HG03432 (cell line): ENCODE data around the gene CARM1.
"Not testable (repeated sequence)": the region's sequence is repeated elsewhere in the genome, so short reads cannot be mapped to it uniquely, and the experiment has no call there.

ENCODE experiments used
- ATAC-seq: cut with Tn5 transposase; IDR thresholded peaks from one replicate; pipeline ENCODE4 v1.9.1; 2021; ENCODE audit warnings: mild to moderate bottlenecking, moderate library complexity; ENCODE audit not compliant: unreplicated experiment

Gene CARM1

DNA sequence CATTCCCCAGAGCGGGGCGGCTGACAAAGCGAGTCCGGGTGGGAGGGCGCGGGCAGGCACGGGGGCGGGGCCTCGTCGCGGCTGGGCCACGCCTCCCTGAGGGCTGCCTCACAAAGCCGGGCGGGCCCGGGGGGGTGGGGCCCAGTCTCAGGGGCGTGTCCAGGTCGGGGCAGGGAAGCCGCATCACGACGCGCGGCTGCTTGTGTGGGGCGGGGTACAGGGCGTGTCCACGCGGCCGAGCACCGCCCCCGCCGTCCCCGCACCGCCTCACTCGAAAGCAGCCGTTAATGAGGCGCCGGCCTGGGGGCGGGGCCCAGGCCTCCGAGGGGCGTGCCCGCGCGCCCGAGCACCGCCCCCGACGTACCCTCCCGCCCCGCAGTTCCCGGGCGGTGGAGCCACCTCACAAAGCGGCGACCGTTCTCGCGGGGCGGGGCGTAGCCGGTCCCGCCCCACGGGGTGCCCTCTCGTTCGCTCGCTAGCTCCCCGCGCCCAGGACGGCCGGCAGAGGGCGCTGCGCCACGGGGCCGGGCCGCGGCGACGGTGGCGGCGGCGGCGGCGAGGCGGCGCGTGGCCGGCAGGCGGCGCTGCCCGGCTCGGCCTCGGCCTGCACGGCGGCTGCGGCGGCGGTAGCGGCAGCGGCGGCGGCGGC lies at the start of gene CARM1:
Gene CARM1, plus strand, starts transcription at position 599 of the 649 bp plus-strand sequence. CDS start 150 bp downstream, outside the sequence.
- ATAC-seq: peak; percentile 76

DNA sequence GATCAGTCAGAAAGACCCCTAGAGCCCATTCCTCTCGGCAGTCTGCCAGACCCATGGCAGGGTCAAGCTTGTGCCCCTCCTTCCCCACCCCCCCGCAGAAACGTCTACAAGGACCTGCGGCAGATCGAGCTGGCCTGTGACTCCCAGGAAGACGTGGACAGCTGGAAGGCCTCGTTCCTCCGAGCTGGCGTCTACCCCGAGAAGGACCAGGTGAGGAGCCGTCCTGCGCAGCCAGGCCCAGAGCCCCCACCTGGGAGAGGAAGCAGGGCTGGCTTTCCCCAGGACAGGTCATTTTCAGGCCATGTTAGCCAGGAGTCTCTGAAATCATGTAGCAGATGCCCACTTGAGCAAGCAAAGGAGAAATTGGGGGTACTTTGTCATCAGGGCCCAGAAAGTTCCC lies 47.7 kb upstream of the CARM1 start:
- ATAC-seq: no peak

DNA sequence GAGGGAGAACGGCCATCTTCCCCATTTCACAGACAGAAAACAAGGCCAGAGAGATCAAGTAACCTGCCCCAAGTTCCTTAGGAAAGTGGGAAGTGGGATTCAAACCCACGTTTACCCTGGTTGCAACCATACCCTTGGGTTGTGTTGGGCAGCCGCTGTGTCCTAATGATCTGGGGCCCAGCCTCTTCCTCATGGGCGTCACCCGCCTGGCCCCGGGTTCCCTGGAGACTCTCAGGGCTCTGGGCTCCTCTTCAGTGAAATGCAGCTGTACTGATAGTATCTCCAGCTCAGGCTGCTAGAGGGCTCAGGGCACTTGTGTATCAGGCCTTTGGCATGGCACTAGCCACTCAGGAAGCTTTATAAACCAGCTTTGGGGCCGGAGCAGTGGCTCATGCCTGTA lies 45.1 kb upstream of the CARM1 start:
- ATAC-seq: no peak

DNA sequence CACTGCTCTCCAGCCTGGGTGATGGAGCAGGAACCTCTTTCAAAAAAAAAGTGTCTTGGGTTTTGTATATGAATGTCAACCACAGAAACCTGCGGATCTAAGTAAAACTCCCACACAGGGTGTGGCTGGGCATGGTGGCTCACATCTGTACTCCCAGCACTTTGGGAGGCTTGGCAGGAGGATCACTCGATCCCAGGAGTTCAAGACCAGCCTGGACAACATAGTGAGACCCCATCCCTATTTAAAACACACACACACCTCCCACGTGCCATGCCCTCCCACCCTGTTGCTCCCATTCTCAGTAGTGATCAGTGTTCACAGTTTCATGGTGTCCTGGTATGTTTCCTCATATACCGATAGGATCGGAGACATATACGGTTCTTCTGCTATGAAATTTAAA lies 44.5 kb upstream of the CARM1 start:
- no peak for ATAC-seq

DNA sequence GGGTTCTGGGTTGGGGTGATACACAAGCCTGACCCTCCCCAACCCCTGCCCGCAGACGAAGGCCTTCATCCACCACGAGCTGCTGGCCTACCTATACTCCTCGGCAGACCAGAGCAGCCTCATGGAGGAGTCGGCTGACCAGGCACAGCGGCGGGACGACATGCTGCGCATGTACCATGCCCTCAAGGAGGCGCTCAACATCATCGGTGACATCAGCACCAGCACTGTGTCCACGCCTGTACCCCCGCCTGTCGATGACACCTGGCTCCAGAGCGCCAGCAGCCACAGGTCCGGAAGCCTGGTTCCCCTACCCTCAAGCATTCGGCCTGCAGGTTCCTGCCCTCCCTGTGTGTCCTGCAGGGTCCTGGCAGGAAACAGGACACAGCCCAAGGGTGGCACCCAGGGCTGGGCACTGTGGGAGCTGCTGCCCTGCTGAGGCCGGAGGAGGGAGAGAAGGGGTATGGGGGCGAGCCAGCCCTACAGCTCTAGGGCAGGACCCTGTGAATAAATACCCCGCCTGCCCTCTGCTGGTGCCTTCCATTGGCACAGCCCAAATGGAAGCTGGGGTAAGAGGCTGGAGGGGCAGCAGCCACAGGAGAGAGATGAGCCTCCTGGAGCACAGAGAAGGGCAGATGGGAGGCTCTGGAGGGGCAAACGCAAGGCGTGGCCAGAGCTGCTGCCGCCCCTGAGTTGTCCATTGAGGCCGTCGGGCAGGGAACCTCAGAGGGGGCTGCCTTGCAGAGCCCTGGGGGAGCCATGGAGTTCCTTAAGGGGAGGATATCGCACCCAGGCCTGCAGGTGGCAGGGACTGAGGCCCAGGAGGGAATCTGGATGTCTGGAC lies 42.2 kb upstream of the CARM1 start:
- ATAC-seq: no peak

DNA sequence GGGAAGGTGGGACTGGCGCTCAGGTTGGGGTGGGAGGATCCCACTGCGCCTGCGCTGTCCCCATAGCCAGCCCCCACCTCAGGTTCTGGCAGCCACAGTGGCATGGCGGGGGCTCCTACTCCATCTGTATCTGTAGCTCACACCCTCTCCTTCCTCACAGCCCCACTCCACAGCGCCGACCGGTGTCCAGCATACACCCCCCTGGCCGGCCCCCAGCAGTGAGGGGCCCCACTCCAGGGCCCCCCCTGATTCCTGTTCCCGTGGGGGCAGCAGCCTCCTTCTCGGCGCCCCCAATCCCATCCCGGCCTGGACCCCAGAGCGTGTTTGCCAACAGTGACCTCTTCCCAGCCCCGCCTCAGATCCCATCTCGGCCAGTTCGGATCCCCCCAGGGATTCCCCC lies 41.4 kb upstream of the CARM1 start:
- ATAC-seq: no peak

DNA sequence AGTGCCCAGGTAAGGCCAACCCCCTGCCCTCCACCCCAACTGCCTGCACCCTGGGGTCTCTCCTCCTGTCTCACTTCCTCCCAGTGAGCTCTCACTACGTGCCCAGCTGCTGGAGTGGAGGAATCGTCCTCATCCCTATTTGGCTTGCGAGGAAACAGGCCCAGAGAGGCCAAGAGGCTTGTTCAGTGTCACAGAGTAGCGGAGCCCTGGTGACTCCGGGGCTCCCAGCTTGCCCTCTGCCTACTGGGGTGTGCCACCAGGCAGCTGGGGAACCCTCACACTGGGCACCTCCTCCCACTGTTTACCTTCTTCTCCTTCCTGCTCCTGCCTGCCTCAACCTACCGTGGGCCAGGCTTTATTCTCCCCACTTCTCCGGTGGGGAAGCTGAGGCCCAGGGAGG lies 41.0 kb upstream of the CARM1 start:
- no peak for ATAC-seq

DNA sequence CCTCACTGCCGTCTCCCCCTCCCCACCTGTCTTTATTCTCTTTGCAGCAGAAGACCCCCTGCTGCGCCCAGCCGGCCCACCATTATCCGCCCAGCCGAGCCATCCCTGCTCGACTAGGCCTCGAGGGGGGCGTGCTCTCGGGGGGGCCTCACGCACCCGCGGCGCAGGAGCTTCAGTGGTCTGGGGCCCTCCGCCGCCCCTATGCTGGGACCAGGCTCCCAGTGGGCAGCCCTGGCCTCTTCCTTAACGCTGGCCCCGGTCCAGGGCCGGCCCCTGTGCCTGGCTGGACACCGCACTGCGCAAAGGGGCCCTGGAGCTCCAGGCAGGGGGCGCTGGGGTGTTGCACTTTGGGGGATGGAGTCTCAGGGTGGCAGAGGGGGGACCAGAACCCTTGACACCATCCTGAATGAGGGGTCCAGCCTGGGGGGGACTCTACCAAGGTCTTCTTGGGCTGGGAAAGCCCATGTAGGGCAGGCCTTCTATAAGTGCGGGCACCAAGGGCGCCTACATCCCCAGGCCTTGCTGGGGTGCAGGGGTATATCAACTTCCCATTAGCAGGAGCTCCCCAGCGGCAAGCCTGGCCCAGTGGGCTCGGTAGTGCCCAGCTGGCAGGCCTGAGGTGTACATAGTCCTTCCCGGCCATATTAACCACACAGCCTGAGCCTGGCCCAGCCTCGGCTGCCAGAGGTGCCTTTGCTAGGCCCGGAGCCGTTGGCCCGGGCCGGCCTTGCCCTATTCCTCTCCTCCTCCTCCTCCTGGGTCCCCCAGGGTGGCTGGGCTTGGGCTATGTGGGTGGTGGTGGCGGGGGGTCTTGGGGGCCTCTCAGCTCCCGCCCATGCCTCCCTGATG lies 40.2 kb upstream of the CARM1 start:
- ATAC-seq: no peak

DNA sequence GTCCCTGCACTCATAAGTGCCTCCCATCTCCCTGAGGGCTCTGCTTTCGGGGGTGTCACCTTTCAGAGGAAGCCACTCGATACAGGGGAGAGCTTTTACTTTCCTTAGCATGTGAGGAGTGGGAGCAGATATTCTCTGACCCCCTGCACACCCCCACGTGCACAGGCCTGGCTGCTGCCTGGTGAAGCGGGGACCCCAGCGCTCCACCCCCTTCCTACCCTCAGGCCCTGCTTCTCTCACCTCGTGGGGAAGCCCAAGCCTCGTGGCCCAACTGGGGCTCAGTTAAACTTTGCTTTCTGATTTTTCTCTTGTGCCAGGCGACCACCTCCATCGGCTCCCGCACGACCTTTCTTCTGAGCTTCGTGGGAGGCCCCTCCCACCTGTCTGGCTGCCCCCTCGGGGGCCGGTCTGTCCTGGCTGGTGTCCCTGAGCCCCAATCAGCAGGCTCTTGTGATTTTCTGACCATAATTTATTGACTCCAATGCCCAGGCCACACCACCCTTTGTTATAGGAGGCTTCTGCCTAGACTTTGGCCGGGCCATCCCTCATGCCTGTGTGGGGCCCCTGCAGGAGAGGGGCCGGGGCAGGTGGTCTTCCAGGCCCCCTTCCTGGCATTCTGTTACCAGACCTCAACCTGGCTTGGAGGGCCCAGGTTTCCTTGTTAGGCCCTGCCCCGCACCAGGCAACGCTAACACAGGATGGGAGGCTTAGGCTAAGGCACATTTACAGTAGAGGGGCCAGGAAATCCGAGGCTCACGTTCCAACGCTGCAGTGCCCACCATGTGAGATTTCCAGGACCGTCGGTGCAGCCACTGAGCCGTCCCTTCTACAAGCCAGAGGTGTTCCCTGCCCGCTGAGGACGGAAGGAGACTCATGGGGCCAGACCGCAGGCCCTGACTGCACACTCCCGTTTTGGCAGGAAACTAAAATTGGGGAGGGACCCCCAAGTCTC lies 39.1 kb upstream of the CARM1 start:
- no peak for ATAC-seq

DNA sequence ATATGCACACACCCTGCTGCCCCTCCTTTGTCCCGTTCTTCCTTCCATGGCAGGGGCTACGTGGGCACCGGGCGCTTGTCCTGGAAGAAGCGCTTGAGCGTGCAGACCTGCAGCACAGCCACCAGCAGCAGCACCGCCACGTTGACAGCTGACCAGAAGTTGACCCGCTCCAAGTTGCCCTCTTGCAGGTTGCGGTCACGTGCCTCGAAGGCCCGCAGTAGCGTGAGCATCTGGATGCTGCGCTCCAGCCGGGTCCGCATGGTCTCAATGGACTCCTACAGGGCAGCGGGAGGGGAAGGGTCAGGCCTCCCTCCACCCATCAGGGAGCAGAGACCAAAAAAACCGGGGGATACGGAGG lies 38.4 kb upstream of the CARM1 start:
- no peak for ATAC-seq

DNA sequence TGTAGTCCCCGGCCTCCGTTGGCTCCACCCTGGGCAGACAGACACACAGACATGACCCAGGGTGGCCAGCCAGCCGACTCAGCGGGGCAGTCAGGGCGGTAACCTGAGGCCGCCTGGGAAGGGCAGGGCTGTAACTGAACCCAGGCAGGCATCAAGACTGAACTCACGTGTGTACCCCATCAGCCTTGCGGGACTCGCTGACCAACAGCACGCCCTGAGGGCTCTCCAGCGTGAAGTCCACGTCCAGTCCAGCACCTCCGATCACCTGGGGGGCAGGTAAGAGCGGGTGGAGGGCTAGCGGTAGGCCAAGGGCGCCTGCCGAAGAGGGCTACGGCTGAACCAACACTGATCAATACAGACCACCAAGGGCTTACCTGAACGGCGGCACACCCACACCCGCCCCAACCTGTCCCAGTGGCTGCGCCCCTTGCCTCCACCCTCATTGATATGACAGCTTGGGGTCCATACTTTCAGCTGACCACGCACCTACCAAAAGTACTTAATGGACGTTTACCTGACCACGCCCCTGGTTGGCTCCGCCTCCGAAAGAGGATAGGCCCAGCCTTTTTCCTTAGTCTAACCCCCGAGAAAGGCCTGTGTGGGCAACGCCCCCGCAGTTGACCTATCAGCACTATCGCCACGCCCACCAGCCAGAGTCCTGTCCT lies 36.1 kb upstream of the CARM1 start:
- ATAC-seq: no peak

DNA sequence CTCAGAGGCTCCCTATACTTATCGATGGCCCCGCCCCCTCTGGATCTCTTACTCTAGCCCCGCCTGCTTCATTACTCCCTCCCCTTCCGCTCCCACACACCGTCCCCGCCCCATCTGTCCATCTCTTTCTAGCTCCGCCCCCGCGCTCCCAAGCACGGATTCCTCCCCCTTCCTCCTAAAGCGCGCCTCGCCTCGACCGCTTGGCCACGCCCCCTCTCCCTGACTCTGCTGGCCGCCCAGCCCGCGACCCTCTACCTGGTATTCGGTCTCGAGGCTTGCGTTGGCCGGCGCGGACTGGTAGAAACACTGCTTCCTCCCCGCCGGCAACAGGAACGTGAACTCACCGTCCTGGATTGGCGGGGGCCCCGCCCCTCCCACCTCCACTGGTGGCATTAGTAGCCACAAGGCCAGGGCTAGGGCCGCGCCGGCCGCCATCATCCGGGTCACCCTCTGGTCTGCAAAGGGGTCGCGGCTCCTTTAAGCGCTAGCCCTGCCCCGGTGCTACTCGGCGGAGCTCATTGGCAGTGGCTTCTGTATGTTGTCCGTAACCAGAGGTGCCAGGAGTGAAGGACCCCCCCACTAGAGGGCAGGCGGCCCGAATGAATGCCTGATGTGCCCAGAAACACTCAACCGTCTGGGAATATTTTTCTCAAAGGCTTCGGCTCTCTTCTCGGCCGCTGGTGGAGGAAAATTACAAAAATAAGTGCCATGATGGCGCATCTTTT lies 35.4 kb upstream of the CARM1 start, which contains the start of gene TMED1:
Gene TMED1, minus strand, starts transcription at position 459 of the 725 bp plus-strand sequence. Its CDS starts 21 bp downstream, at position 438.
- ATAC-seq: peak; percentile 78

DNA sequence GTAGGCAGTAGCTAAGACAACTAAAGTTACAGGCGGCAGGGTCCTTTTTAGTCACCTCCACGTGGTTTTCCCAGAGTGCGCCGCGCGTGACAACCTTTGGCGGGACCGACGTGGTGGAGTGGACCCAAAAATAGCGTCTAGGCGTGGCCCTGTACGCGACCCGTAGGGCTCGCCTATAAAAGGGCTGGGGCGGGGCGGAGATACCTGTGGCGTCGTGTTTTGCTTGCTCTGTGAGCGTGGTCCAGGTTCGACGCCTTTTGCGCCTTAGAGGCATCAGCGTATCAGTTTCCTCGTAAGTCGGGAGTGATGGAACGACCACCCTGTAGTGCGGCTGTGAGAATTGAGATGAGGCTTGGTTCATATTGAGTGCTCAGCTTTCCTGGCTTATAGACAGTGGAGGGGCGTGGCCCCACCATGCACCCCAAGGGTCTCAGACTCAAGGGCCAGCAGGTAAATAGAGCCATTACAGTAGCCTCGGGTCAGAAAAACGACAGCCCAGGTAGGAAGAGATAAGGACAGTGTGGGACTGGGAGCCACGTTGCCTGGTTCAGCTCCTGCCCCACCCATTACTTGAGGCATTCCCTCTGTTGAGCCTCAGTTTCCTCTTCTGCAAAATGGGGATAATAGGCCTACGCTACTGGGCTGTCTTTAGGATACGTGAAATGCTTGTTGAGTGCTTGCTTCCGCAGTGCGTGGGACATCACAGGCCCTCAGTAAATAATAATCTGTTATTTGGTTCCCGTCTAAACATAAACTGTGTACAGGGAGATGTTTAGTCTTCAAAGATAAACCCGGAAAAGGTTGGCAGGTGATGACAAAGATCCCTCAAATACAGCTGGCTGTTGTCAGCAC lies 34.6 kb upstream of the CARM1 start:
- ATAC-seq: peak; percentile 26

DNA sequence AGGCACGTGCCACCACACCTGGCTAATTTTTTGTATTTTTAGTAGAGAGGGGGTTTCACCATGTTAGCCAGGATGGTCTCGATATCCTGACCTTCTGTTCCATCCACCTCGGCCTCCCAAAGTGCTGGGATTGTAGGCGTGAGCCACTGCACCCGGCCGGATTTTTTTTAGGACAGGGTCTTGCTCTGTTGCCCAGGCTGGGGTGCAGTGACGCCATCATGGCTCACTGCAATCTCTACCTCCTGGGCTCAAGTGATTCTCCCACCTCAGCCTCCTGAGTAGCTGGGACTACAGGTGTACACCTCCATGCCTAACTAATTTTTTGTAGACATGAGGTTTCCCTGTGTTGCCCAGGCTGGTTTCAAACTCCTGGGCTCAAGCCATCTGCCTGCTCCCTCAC lies 33.7 kb upstream of the CARM1 start:
- ATAC-seq: not testable (repeated sequence)

DNA sequence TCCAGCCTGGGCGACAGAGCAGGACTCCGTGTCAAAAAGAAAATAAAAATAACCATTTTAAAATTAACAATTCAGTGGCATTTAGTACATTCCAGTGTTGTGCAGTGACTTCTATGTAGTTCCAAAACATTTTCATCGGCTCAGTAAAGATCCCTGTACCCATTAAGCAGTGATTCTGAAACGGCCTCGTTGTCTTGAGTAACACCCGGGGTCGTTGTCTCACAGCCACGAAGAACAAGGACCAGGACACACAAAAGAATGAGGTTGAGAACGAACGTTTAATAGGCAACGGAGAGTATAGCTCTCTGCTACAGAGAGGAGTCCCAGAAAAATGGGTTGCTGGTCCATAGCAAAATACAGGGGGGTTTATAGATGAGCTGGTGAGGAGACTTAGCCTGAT lies 33.0 kb upstream of the CARM1 start:
- no peak for ATAC-seq

DNA sequence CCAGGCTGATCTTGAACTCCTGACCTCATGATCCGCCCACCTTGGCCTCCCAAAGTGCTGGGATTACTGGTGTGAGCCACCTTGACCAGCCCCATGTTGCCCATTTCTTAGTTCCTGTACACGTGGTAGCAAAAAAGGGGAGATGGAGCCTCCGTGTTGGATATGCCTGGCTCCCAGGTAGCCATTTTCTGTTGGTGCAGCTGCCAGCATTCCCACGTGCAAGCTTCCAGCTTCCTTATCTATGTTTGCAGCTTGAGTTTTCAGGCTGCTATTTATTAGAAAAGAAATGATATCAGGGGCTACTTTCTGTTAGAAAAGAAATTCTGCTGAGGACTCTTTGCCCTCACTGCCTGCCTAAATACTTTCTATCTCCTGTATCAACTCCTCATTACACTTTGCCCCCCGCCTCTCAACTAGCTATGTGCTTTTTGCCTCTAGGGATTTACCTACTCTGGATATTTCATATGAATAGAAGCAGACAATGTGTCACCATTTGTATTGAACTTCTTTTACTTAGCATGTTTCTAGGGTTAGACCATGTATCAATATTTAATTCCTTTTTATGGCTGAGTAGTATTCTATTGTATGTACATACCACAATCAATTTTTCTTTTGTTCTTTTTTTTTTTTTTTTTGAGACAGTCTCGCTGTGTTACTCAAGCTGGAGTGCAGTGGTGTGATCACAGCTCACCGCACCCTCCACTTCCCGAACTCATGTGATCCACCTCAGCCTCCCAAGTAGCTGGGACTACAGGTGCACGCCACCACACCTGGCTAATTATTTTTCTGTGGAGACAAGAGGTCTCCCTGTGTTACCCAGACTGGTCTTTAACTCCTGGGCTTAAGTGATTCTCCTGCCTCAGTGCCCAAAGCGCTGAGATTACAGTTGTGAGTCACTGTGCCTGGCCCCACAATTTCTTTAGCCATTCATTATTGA lies 32.0 kb upstream of the CARM1 start:
- no peak for ATAC-seq

DNA sequence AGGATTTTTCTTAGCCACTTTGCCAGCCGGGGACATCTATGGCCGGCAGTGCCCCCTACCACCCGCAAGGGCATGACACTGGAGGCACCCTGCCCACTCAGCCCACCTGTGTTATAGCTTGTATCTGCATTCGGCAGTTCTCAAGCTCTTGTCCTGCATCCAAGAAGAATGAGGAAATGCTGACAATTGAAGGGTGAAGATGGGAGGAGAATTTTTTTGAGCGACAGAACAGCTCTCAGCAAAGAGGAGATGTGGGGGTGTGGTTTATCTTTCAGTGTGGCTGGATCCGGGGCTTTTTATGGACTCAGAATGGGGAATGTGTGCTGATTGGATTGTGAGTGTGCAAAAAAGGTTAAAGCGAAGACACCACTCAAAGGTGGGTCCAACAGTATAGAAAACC lies 28.6 kb upstream of the CARM1 start:
- ATAC-seq: no peak
